ENCODE measurements around the gene TAF6. TPM values are rescaled to one million over a fixed set of nuclear protein-coding genes. Genes with fewer than 3 reads are reported as not detected.
"Not testable (repeated sequence)": the region's sequence is repeated elsewhere in the genome, so short reads cannot be mapped to it uniquely, and the experiment has no call there.

TAF6 gene
- total RNA-seq, 3 donors from 2014 or later = 31.5 to 35.0 (median 34.4) TPM

DNA sequence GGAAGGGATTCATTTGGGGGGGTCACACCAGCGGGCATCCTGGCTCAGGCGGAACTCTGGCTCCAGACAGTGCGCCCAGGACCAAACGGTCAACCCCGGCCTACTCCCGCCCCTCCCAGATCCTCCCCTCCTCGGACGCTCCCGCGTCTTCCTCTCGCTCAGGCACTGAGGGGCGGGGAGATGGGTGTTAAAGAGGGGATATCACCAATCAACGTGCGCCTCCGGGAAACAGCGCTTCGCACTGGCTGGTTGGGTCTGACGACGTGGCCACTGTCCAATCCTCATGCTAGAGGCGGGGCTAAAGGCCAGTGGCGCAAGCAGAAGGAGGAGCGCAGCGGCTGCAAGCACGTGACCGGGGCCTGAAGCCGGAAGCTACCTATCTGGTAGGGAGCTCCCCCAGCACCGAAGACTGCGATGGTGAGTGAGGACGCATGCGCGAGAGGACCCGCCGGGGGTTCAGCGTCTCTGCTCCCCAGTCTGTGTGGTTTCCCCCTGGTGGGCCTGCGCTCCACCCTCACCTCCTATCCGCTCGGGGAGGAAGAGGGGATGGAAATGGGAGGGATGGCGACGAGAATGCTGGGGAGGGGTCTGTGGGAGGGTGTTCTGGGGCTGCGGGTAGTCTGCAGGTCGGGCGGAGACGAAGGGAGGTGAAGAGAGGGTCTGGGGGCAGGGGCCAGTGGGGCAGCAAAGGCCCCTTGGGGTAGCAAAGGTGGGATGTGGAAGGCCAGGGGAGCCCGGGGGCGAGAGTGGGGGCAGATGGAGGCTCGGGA, 29.6 kb upstream of the TAF6 start, which contains the start of gene LAMTOR4:
LAMTOR4 (plus strand) TSS at position 360 of the 770 bp plus-strand sequence; CDS start at position 415, 55 bp downstream.
- Histone ChIP-seq H3K27me3 (no peaks in the 10 kb centered on the region), H3K4me3 (peak within 1 kb of the TSS; percentile 86 to 94 (median 86)), H3K36me3 (no peaks in the 10 kb centered on the region), H3K4me1 (peaks cover 5 to 7% of the 10 kb centered on the region in 2 donors), H3K9me3 (no peaks in the 10 kb centered on the region), H3K27ac (peak within 1 kb of the TSS; percentile 91 to 93)
- TF ChIP-seq POLR2A (IDR thresholded peaks at IDR 0.05) (peak; percentile 64), POLR2AphosphoS5 (IDR thresholded peaks at IDR 0.05) (peak; percentile 34 to 87 (median 78))
- TF ChIP-seq, protein P1, sequence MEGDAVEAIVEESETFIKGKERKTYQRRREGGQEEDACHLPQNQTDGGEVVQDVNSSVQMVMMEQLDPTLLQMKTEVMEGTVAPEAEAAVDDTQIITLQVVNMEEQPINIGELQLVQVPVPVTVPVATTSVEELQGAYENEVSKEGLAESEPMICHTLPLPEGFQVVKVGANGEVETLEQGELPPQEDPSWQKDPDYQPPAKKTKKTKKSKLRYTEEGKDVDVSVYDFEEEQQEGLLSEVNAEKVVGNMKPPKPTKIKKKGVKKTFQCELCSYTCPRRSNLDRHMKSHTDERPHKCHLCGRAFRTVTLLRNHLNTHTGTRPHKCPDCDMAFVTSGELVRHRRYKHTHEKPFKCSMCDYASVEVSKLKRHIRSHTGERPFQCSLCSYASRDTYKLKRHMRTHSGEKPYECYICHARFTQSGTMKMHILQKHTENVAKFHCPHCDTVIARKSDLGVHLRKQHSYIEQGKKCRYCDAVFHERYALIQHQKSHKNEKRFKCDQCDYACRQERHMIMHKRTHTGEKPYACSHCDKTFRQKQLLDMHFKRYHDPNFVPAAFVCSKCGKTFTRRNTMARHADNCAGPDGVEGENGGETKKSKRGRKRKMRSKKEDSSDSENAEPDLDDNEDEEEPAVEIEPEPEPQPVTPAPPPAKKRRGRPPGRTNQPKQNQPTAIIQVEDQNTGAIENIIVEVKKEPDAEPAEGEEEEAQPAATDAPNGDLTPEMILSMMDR (IDR thresholded peaks at IDR 0.05) = no peak
- peak; percentile 99 for DNase-seq (ENCODE audit: low spot score in 2 of 2)
- intact Hi-C loops (cut with DNase I; ENCODE audit: low total_unique reads) = loop anchor here (10.0 kb wide), 1 partner anchor 64 kb away; the partner anchor contains the start of genes COPS6 and ZNF3

- no peak for DNase-seq (ENCODE audit: low spot score in 2 of 2)
- TF ChIP-seq POLR2AphosphoS5 (IDR thresholded peaks at IDR 0.05) (no peak), POLR2A (IDR thresholded peaks at IDR 0.05) (no peak)
- TF ChIP-seq, protein P1 (IDR thresholded peaks at IDR 0.05) = no peak
- Histone ChIP-seq H3K9me3 (no peaks in the 10 kb centered on the region), H3K4me3 (peak overlapping the region; percentile 86 to 94 (median 86)), H3K36me3 (no peaks in the 10 kb centered on the region), H3K4me1 (peaks cover 5 to 7% of the 10 kb centered on the region in 2 donors), H3K27ac (peak overlapping the region; percentile 78 to 91), H3K27me3 (no peaks in the 10 kb centered on the region)
- intact Hi-C loops (cut with DNase I; ENCODE audit: low total_unique reads) = loop anchor here (10.0 kb wide), 1 partner anchor 63 kb away; the partner anchor contains the start of genes COPS6 and ZNF3
These were observed 29.0 kb upstream of the TAF6 start for GRCh38 chr7:100148225-100148558.

DNA sequence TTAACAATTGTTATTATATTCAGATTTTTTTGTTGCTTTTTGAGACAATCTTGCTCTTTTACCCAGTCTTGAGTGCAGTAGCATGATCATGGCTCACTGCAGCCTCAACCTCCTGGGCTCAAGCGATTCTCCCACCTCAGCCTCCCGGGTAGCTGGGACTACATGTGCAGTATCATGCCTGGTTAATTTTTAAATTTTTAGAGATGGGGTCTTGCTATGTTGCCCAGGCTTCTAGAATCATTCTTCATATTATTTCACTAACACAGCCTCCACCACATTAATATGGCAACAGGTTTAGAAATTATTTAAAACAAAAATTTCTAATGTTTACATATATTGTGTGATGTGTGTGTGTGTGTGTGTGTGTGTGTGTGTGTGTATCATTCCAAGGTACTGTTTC, 28.1 kb upstream of the TAF6 start:
- intact Hi-C loops (cut with DNase I; ENCODE audit: low total_unique reads) = loop anchor here (10.0 kb wide), 1 partner anchor 62 kb away; the partner anchor contains the start of genes COPS6 and ZNF3
- Histone ChIP-seq H3K4me1 (peaks cover 5 to 7% of the 10 kb centered on the region in 2 donors), H3K4me3 (no peak overlapping the region), H3K27me3 (no peaks in the 10 kb centered on the region), H3K9me3 (no peaks in the 10 kb centered on the region), H3K36me3 (no peaks in the 10 kb centered on the region), H3K27ac (no peak overlapping the region)
- DNase-seq (ENCODE audit: low spot score in 2 of 2) = no peak
- TF ChIP-seq POLR2A (IDR thresholded peaks at IDR 0.05) = no peak
- TF ChIP-seq POLR2AphosphoS5 (IDR thresholded peaks at IDR 0.05) = no peak
- TF ChIP-seq, protein P1 (IDR thresholded peaks at IDR 0.05) = no peak

- H3K4me3 ChIP-seq; H3K36me3 ChIP-seq; H3K27ac ChIP-seq; DNase-seq (ENCODE audit: low spot score in 2 of 2); H3K27me3 ChIP-seq; H3K4me1 ChIP-seq; H3K9me3 ChIP-seq: not testable (repeated sequence)
- intact Hi-C loops (cut with DNase I; ENCODE audit: low total_unique reads) = loop anchor here (10.0 kb wide), 1 partner anchor 62 kb away; the partner anchor contains the start of genes COPS6 and ZNF3
These were observed 27.2 kb upstream of the TAF6 start for GRCh38 chr7:100146350-100146749.

GRCh38 chr7:100142461-100142860, 23.3 kb upstream of the TAF6 start:
- no peak for DNase-seq (ENCODE audit: low spot score in 2 of 2)

More at GRCh38 chr7:100142461-100142860, 23.3 kb upstream of the TAF6 start:
- Histone ChIP-seq H3K4me3 (no peak overlapping the region), H3K27ac (no peak overlapping the region), H3K4me1 (no peaks in the 10 kb centered on the region), H3K36me3 (no peaks in the 10 kb centered on the region), H3K9me3 (no peaks in the 10 kb centered on the region), H3K27me3 (no peaks in the 10 kb centered on the region)
- TF ChIP-seq POLR2AphosphoS5 (IDR thresholded peaks at IDR 0.05) (no peak), POLR2A (IDR thresholded peaks at IDR 0.05) (no peak)
- TF ChIP-seq, protein P1 (IDR thresholded peaks at IDR 0.05) = no peak
- intact Hi-C loops (cut with DNase I; ENCODE audit: low total_unique reads) = loop anchor here (10.0 kb wide), 1 partner anchor 58 kb away; the partner anchor contains the start of genes COPS6 and ZNF3

Measured in breast epithelium (tissue), 4 donors.